ENCODE measurements around the gene APBB1IP.
A peak's percentile ranks its signal among the peaks of the same experiment; 100 is the strongest.
"Not testable (repeated sequence)": the region's sequence is repeated elsewhere in the genome, so short reads cannot be mapped to it uniquely, and the experiment has no call there.

APBB1IP gene

DNA sequence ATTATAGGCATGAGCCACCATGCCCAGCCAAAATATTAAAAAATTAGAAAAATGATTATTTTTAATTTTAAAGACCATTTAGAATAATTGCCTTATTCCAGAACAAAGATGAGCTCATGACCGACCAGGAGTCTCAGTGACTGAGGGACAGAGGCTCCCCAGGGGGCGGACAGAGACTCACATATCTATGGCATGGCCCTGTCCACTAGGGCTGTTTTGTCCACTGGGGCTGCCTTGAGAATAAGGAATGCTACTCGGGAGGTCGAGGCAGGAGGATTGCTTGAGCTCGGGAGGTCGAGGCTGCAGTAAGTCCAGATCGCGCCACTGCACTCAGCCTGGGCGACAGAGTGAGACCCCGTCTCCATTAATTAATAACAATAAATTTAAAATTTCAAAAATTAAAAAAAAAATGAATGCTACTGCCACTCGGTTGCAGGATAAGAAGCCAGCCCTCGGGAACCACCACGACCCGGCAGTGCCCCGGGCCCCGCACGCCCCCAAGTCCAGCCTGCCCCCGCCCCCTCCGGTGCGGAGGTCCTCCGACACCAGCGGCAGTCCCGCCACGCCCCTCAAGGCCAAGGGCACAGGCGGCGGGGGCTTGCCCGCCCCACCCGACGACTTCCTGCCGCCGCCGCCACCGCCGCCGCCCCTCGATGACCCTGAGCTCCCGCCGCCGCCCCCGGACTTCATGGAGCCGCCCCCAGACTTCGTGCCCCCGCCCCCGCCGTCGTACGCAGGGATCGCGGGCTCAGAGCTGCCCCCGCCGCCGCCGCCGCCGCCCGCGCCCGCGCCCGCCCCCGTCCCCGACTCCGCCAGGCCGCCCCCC, 128.6 kb downstream of the APBB1IP start:
- no peak for DNase-seq

DNA sequence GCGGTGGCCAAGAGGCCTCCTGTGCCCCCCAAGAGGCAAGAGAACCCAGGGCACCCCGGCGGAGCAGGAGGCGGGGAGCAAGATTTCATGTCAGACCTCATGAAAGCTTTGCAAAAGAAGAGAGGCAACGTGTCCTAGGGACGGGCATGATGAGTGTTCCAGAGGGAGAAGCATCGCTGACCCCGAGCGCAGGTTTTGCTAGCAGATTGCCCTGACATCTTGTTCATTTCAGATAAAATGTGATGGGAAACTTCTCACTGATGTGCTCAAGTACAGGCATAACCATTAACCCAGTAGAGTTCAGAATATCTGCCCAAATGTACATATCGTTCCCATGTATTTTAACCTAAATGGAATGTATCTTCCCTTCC, 129.2 kb downstream of the APBB1IP start:
- no peak for DNase-seq

DNA sequence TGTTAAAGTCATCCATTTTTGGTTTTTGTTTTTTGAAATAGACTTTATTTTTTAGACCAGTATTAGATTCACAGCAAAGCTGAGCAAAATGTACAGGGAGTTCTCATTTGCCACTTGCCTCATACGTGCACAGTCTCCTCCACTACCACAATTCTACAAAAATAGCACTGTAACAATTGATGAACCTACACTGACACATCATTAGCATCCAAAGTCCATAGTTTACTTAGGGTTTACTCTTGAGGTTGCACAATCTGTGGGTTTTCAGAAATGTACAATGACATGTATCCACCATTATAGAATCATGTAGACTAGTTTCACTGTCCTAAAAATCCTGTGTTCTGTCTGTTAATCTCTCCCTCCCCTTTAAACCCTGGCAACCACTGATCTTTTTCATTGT, 133.5 kb downstream of the APBB1IP start:
- no peak for DNase-seq

DNA sequence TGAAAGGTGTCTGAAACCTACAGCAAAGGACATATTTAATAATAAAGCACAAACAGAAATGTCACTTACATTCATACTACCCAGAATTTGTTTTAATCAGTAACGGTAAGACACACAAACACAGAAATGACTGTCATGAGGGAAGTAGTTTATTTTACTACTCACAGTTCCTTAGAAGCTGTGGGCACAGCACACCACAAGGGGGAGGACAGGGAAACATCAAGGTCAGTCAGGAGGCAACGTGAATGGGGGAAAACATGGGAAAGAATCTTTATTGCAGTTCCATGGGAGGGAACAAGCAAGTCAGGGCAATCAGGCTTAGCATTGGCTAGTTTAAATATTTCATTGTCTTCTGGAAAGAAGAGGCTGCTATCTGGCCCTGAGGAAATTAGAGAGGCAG, 135.5 kb downstream of the APBB1IP start:
- DNase-seq: no peak

GRCh38 chr10:26574783-26575182, 136.6 kb downstream of the APBB1IP start:
- no peak for DNase-seq

DNA sequence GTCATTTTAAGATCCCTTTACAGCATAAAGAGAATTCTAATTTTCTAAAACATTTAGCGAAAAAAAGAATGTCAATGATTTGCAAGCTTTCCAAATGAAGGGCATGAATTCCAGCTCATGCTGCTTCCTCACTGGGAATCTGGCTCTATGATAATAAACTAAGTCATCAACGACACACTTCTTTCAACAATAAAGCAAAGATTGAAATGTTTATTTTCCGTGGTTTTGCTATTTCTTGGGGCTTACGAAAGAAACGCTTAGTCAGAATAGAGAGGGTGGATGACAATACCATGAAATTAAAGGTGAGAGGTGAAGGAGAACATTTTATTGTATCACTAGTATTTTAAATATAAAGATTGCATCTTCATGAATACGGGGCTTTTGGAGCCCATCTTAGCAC, 140.2 kb downstream of the APBB1IP start:
- not testable (repeated sequence) for DNase-seq

DNA sequence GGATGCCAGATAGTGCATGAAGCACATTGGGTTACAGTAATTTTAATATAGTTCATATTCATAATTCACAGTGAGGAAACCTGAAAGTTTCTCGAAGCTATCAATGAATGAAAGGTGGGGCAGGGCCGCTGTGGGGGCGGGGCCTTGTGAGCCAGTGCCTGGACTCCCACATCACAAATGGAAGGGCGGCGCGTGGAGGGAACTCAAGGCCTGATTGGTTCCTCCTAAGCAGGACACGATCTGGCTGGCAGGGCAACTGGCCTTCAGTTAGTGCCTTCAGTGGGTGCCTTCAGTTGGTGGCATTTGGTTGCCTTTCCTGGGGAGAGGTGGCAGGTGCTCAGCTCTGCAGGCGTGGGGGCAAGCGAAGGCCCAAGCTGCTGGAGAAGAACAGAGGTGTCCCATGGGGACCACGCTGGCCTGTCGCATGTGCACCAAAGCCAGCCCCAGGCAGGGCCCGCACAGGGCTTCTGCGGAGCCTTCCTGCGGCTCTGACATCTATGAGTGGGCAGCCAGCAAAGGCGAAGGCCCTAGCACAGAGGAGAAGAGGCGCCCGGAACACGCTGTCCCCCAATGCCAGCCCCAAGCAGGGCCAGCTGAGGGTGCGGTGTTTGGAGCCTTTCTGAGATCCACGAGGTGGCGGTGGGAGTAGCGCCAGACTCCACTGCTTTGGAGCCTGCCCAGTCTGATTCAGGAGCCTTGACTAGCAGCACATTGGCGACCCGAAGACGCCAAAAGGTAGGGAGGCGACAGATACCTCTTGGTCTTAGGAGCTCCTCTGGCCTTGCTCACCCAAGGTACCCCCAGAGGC, 141.3 kb downstream of the APBB1IP start:
- DNase-seq: no peak

GRCh38 chr10:26586211-26586610, 148.1 kb downstream of the APBB1IP start:
- DNase-seq: no peak

DNA sequence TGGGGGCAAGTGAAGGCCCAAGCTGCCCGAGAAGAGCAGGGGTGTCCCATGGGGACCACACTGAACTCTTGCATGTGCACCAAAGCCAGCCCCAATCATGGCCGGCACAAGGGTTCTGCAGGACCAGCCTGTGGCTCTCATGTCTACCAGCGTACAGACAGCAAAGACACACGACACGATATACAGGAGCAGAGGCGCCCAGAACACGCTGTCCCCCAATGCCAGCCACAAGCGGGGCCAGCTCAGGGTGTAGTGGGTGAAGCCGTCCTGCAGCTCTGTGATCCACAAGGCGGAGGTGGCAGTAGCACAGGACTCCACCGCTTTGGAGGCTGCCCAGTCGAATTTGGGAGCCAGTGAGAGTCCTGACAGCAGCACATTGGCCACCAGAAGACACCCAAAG, 150.5 kb downstream of the APBB1IP start:
- DNase-seq: no peak

DNA sequence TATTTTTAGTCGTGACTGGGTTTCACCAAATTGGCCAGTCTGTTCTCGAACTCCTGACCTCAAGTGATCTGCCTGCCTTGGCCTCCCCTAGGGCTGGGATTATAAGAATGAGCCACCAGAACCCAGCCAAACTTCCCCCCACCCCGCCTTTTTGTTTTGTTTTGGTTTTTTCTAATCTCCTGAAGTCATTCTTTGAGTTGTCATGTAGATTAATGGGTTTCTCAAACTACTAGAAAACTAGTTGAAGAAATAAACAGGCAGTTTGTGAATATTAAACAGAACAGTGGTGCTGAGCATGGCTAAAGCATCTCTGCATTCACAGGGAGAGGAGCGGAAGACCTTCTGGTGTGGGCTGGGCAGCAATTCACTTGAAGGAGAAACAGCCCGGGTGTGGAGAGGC, 151.7 kb downstream of the APBB1IP start:
- DNase-seq: not testable (repeated sequence)

GRCh38 chr10:26593896-26594295, 155.8 kb downstream of the APBB1IP start:
- DNase-seq: no peak

DNA sequence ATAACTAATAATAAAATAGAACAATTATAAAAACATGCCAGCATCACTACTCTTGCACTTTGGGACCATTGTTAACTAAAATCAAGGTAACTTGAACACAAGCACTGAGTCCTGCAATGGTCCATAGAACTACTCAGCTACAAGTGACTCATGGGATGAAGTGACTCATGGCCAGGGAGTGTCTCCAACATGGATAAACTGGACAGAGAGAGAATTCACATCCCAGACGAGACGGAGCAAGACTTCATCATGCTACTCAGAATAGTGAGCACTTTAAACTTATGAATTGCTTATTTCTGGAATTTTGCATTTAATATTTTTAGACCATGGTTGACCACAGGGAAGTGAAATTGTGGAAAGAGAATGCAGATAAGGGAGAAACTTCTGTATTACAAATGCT, 165.1 kb downstream of the APBB1IP start:
- not testable (repeated sequence) for DNase-seq

- DNase-seq: not testable (repeated sequence)
Observed at GRCh38 chr10:26604320-26605093, 166.4 kb downstream of the APBB1IP start.

DNA sequence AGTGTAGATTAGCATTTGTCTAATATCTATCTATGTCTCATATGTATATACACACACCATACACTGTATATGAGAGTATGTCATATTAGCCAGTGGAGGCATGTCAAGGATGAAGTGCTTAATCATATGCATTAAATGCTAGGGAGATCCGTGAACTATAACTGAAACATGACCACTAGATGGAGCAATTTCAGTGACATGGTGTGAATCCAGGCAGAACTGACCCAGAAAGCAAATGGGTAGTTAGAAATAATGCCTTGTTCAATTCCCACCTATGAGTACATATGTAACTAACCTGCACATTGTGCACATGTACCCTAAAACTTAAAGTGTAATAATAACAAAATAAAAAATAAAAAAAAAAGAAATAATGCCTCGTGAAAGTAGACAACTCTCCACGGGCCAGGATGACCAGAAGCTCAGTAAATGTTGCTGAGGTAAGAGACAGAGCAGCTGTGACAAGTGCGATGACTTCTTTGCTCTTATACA, 168.3 kb downstream of the APBB1IP start:
- peak; percentile 50 for DNase-seq

- no peak for DNase-seq
Observed at GRCh38 chr10:26612151-26612915, 174.2 kb downstream of the APBB1IP start.

All from CD4-positive, alpha-beta T cell treated with Interleukin-10 for 1 hour (primary cell).